HFF-Myc (cell line): Measurements from ENCODE around the gene NCR2.

Experiments
- DNase-seq: peaks from one replicate; pipeline ENCODE4 v3.0.0-alpha.2; 2011; ENCODE audit warnings: low read depth; ENCODE audit errors: extremely low read depth
- H3K4me3 ChIP-seq: replicated peaks from 2 replicates; pipeline ENCODE4 v1.5.1; 2011; ENCODE audit warnings: low read depth, mild to moderate bottlenecking, control low read depth, low read length
- TF ChIP-seq, protein P1 (sequence below): IDR thresholded peaks from 2 replicates; pipeline ENCODE4 v1.5.1; 2012; ENCODE audit warnings: mild to moderate bottlenecking, low read depth, low read length, control low read depth; ENCODE audit errors: missing control alignments

The NCR2 gene

DNA sequence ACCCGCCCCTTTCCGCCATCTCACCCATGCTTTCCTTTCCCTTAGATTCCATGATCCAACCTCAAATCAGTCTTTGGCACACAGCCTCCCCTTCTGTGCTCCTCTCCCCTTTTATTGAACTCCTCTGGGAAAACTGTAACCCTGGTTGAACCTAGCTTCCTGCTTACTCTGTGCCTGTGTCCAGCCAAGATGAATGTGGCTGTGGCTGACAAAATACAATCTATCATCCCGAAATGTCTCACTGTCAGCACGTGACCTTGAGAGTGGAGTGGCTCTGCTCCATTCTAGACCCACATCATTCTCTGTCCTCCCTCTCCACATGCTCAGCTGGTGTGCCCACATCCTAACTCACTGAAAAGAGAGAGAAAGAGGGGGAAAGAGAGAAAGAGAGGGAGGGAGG lies 11.0 kb downstream of the NCR2 start:
- no peak for DNase-seq
- TF ChIP-seq, protein P1, sequence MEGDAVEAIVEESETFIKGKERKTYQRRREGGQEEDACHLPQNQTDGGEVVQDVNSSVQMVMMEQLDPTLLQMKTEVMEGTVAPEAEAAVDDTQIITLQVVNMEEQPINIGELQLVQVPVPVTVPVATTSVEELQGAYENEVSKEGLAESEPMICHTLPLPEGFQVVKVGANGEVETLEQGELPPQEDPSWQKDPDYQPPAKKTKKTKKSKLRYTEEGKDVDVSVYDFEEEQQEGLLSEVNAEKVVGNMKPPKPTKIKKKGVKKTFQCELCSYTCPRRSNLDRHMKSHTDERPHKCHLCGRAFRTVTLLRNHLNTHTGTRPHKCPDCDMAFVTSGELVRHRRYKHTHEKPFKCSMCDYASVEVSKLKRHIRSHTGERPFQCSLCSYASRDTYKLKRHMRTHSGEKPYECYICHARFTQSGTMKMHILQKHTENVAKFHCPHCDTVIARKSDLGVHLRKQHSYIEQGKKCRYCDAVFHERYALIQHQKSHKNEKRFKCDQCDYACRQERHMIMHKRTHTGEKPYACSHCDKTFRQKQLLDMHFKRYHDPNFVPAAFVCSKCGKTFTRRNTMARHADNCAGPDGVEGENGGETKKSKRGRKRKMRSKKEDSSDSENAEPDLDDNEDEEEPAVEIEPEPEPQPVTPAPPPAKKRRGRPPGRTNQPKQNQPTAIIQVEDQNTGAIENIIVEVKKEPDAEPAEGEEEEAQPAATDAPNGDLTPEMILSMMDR = no peak
- no peak overlapping the region for H3K4me3 ChIP-seq

DNA sequence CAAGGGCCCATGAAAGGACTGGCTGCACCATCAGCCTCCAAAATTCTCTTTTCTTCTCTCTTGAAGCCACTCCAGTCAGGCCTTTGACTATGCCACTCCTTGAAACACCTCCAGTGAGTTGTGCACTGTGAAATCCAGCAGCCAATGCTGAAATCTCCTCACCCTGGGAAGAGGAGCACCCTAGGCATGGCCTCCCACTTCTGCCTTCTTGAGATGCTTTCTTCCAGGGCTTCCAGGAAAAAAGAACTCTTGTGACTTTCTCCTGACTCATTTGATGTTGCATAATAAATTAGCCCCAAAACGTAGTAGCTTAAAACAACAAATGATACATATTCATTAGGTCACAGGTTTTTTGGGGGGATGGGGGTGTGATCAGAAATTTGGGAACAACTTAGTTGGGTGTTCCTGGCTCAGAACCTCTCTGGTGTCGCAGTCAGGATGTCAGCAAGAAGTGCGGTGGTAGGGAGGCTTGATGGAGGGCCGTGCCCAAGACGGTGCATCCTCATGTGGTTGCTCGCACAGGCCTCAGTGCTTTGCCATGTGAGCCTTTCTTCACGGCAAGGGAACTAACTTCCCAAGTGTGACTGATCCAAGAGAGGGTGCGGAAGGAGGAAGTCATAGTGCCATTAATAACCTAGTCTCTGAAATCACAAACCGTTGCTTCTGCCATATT lies 12.1 kb downstream of the NCR2 start:
- TF ChIP-seq, protein P1 = no peak

DNA sequence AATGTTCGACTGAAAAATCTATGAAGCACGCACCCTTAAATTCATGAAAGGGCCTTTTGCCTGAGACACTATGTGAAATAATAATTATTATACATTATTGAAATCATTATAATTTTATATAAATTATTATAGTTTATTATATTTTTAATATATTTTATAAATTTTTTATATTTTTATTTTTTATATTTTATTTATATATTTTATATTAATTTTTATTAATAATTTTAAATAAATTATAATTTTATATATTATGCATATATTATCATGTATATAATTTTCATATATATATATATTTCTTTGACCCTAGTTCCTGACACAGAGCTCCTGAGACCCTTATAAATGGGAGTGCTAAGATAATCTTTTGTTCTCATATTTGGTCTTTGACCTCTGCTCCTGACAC lies 13.5 kb downstream of the NCR2 start:
- no peak overlapping the region for H3K4me3 ChIP-seq
- DNase-seq = no peak
- TF ChIP-seq, protein P1 = no peak

More for the DNA sequence above, 12.1 kb downstream of the NCR2 start:
- DNase-seq = no peak
- no peak overlapping the region for H3K4me3 ChIP-seq

DNA sequence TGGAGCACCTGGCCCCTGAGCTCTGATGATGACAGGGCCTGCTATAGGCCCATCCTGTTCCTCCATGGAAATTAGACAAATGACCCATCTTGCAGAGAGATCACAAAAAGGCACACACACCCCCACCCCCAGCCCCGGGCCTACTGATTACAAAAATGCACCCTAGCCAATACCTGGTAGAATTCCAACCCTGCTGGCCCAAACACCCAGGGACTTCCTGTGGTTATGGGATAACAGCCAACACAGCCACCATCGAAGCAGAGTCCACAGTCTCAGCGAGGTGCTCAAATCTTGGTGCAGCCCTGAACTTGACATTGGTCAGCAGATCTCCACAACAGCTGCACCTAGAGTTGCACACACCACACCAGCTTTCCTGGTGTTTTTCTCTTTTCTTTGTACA lies 17.0 kb downstream of the NCR2 start:
- no peak for DNase-seq
- no peak overlapping the region for H3K4me3 ChIP-seq
- TF ChIP-seq, protein P1 = no peak

DNA sequence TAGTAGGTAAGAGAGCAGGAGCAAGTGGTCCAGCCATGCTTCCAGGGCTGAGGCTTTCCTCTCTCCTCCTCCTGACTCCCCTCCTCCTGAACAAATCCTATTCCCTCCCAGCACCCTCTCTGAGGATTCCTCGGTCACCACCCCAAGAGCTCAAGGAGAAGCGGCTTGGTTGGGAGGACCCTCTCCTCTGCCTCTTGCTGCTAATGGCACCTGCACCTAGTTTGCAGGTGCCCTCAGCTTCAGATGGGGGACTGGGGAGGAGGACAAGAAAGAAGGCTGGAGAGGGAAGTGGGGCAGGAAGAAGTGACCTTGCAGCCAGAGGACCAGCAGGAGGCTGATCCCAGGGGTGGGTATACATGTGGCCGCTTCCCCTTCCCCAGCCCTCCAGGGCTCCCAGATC lies 17.5 kb downstream of the NCR2 start:
- no peak for DNase-seq
- TF ChIP-seq, protein P1 = no peak

DNA sequence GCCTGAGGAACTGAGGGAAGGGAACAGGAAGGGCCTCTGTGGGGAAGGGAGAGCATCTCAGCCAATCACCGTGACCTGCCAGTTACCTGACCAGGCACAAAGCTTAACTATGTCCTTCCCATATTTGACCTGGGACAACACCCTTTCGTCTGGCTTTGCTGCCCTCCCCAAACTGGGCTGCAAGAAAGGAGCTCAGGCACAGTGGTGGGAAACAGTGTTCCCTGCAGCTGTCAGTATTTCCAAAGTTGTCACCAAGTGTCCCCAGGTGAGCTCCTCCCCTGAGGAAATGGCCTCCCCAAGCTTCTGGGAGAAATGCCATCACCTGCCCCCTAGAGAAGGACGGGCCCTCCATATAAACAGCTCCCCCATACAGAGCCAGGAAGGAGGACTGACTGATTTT lies 17.9 kb downstream of the NCR2 start:
- no peak overlapping the region for H3K4me3 ChIP-seq
- DNase-seq = no peak
- TF ChIP-seq, protein P1 = no peak

More for the DNA sequence above, 17.5 kb downstream of the NCR2 start:
- H3K4me3 ChIP-seq = no peak overlapping the region

DNA sequence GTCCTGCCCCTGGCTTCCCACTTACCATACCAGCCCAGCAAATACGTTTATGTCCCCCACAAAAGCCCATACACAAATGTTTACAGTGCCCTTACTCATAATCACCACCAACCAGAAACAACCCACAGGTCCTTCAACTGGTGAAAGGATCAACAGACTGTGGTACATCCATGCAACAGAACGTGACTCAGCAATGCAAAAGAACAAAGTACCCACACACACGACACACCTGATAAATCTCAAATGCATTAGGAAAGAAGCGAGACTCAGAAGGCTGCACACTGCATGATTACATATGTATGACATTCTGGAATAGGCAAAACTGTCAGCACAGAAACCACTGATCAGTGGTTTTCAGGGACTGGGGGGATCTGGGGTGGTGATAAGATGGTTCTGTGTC lies 20.5 kb downstream of the NCR2 start:
- no peak for DNase-seq
- TF ChIP-seq, protein P1 = no peak

More for the DNA sequence above, 20.5 kb downstream of the NCR2 start:
- H3K4me3 ChIP-seq = no peak overlapping the region
